CD4-positive, CD25-positive, alpha-beta regulatory T cell (primary cell): Measurements from ENCODE around the gene ABCC1. TPM values are rescaled to one million over a fixed set of nuclear protein-coding genes. Genes with fewer than 3 reads are reported as not detected.

Experiments
- ATAC-seq, 2 donors: fragments of 150-1000 bp; cut with Tn5 transposase; one replicate each; pipeline ENCODE4 v1.10.0; 2021; ENCODE audit warnings: low read depth in 2 of 2, moderate number of reproducible peaks in 2 of 2, moderate library complexity in 1 of 2
- DNase-seq, 3 donors: peaks; one replicate each; pipeline versions ENCODE4 v3.0.0 to v3.0.0-alpha.2; 2012 to 2022; ENCODE audit warnings: mixed read lengths in 1 of 3
- H3K27ac ChIP-seq: one replicate; pipeline ENCODE4 v1.7.0; 2013; ENCODE audit warnings: mild to moderate bottlenecking, low read length; ENCODE audit not compliant: insufficient read depth, poor library complexity, severe bottlenecking
- H3K27me3 ChIP-seq: one replicate; pipeline ENCODE4 v1.7.0; 2013; ENCODE audit warnings: low read length; ENCODE audit not compliant: control insufficient read depth, insufficient read depth
- H3K36me3 ChIP-seq: one replicate; pipeline ENCODE4 v1.7.0; 2013; ENCODE audit warnings: mild to moderate bottlenecking, low read length, moderate library complexity; ENCODE audit not compliant: control insufficient read depth, insufficient read depth
- H3K4me1 ChIP-seq: 2 replicates; pipeline ENCODE4 v1.7.0; 2013; ENCODE audit warnings: mild to moderate bottlenecking, low read length; ENCODE audit not compliant: insufficient read depth, control insufficient read depth, poor library complexity, severe bottlenecking
- H3K4me3 ChIP-seq: one replicate; pipeline ENCODE4 v1.7.0; 2013; ENCODE audit warnings: low read depth, mild to moderate bottlenecking, low read length, moderate library complexity
- H3K9me3 ChIP-seq, 2 experiments: 1 replicate in 1 of 2; 2 replicates in 1 of 2; pipeline ENCODE4 v1.7.0; 2013; ENCODE audit warnings: low read length in 2 of 2, mild to moderate bottlenecking in 1 of 2, moderate library complexity in 1 of 2; ENCODE audit not compliant: control insufficient read depth in 2 of 2
- H3K27ac Mint-ChIP-seq, 3 donors: one replicate each; pipeline ENCODE4 v1.8.0; 2020 to 2022; ENCODE audit warnings: mild to moderate bottlenecking in 3 of 3, mixed read lengths in 3 of 3, moderate library complexity in 2 of 3
- H3K27me3 Mint-ChIP-seq: one replicate; pipeline ENCODE4 v1.8.0; 2022; ENCODE audit warnings: mild to moderate bottlenecking, mixed read lengths
- H3K36me3 Mint-ChIP-seq: one replicate; pipeline ENCODE4 v1.8.0; 2020; ENCODE audit warnings: mixed read lengths
- H3K4me1 Mint-ChIP-seq, 4 donors: one replicate each; pipeline ENCODE4 v1.8.0; 2020 to 2022; ENCODE audit warnings: mixed read lengths in 4 of 4, mild to moderate bottlenecking in 1 of 4
- H3K4me3 Mint-ChIP-seq, 4 donors: one replicate each; pipeline ENCODE4 v1.8.0; 2020 to 2022; ENCODE audit warnings: mild to moderate bottlenecking in 4 of 4, mixed read lengths in 4 of 4, moderate library complexity in 3 of 4
- H3K9me3 Mint-ChIP-seq, 7 donors: one replicate each; pipeline ENCODE4 v1.8.0; 2020 to 2022; ENCODE audit warnings: mixed read lengths in 7 of 7, mild to moderate bottlenecking in 3 of 7, moderate library complexity in 2 of 7
- polyA plus RNA-seq, 4 donors: library from polyadenylated mRNA; unstranded; fragments of 300-500 nt; fragmentation: Illumina TruSeq; gene quantifications; one replicate each; pipeline ENCODE4 v1.2.3, GENCODE V29; 2021
- total RNA-seq: library from RNA; stranded (reverse); gene quantifications from one replicate; pipeline ENCODE4 v1.2.3, GENCODE V29; 2022

ABCC1 gene
- total and polyA plus RNA-seq, 5 donors from 2014 or later = 6.9 to 103 (median 8.7) TPM

DNA sequence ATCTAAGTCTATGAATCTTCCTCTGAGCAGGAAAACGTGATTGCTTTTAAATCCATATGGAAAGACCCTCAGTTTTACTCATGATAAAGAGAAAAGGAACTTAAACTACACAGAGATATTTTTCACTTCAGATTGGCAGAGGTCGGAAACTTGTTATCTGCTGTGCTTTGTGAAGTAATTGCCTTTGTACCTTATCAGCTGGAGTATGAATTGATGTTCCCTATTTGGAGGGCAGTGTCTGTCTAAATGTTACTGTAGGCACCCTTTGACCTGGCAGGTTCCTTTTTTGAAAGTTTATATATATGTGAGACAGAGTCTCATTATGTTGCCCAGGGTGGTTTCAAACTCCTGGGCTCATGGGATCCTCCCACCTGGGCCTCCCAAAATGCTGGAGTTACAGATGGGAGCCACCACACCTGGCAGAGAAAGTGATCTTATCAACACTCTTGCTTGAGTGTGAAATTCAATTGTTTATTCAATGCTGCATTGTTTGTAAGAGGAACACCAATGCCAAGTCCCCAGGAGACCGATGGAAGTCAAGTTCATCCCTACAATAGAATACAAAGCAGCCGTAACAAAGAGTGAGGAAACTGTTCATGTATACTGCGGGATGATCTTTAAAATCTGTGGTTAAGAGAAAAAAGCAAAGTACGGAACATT lies 52.3 kb downstream of the ABCC1 start:
- H3K27ac ChIP-seq = no peak overlapping the region
- H3K4me3 ChIP-seq = no peak overlapping the region
- H3K36me3 ChIP-seq = peaks cover 1% of the 10 kb centered on the region
- Mint-ChIP-seq H3K9me3 (peaks cover 0 to 2% (median 0%) of the 10 kb centered on the region in 7 donors), H3K36me3 (peaks cover 22% of the 10 kb centered on the region), H3K4me3 (no peak overlapping the region), H3K4me1 (peaks cover 5 to 51% (median 33%) of the 10 kb centered on the region in 4 donors), H3K27me3 (no peaks in the 10 kb centered on the region), H3K27ac (peak overlapping the region in 1 of 3 donors; percentile 65)
- no peak for ATAC-seq
- no peaks in the 10 kb centered on the region for H3K27me3 ChIP-seq
- H3K9me3 ChIP-seq = no peaks in the 10 kb centered on the region
- no peak for DNase-seq
- H3K4me1 ChIP-seq = peaks cover 14% of the 10 kb centered on the region

DNA sequence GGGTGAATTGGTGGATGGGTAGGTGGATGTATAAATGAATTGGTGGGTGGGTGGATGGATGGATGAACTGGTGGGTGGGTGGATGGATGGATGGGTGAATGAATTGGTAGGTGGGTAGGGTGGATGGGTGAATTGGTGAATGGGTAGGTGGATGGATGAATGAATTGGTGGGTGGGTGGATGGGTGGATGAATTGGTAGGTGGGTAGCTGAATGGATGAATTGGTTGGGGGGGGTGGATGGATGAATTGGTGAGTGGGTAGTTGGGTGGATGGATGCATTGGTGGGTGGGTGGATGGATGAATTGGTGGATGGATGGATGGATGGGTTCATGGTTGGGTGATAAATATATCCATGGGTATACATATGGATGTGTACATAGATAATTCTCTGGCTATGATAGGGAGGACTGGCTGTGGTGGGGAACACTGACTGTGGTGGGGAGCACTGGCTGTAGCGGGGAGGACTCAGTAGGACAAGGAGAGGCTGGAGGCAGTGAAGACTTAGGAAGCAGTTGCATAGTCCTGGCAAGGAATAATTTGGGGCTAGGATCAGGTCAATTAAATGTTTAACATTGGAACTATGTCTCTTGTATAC lies 54.4 kb downstream of the ABCC1 start:
- H3K4me3 ChIP-seq = no peak overlapping the region
- ATAC-seq = no peak
- no peak overlapping the region for H3K4me3 Mint-ChIP-seq
- no peak overlapping the region for H3K27ac ChIP-seq
- H3K9me3 Mint-ChIP-seq = peaks cover 0 to 3% (median 0%) of the 10 kb centered on the region in 7 donors
- H3K36me3 ChIP-seq = peaks cover 5% of the 10 kb centered on the region
- peaks cover 8% of the 10 kb centered on the region for H3K4me1 ChIP-seq
- peak overlapping the region in 2 of 3 donors; percentile 14 to 27 for H3K27ac Mint-ChIP-seq
- no peak for DNase-seq
- peaks cover under 1 to 50% (median 38%) of the 10 kb centered on the region in 4 donors for H3K4me1 Mint-ChIP-seq
- no peaks in the 10 kb centered on the region for H3K27me3 Mint-ChIP-seq
- H3K27me3 ChIP-seq = no peaks in the 10 kb centered on the region
- no peaks in the 10 kb centered on the region for H3K9me3 ChIP-seq
- H3K36me3 Mint-ChIP-seq = peaks cover 26% of the 10 kb centered on the region

- Histone ChIP-seq H3K27ac (no peak overlapping the region), H3K27me3 (no peaks in the 10 kb centered on the region), H3K4me3 (no peak overlapping the region), H3K4me1 (peaks cover 8% of the 10 kb centered on the region), H3K36me3 (peaks cover 10% of the 10 kb centered on the region), H3K9me3 (no peaks in the 10 kb centered on the region)
- Mint-ChIP-seq H3K27ac (peak overlapping the region in 2 of 3 donors; percentile 14 to 27), H3K36me3 (peaks cover 30% of the 10 kb centered on the region), H3K9me3 (peaks cover 0 to 3% (median 0%) of the 10 kb centered on the region in 7 donors), H3K4me3 (no peak overlapping the region), H3K27me3 (no peaks in the 10 kb centered on the region), H3K4me1 (peaks cover 0 to 53% (median 39%) of the 10 kb centered on the region in 4 donors)
- DNase-seq = no peak
- ATAC-seq = no peak
Measured at GRCh38 chr16:16004314-16004749, 54.9 kb downstream of the ABCC1 start.

DNA sequence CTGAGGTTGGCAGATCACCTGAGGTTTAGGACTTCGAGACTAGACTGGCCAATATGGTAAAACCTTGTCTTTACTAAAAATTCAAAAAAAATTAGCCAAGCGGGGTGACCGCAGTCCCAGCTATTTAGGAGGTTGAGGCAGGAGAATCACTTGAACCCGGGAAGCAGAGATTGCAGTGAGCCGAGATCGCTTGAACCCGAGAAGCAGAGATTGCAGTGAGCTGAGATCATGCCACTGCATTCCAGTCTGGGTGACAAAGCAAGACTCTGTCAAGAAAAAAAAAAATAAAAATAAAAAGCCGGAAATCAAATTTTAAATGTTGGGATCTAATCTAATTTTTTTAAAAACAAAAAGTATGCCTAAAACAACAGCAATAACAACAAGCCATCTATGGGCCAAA lies 56.3 kb downstream of the ABCC1 start:
- Mint-ChIP-seq H3K9me3 (peaks cover 0 to 3% (median 0%) of the 10 kb centered on the region in 7 donors), H3K36me3 (peaks cover 40% of the 10 kb centered on the region), H3K4me1 (peaks cover 0 to 52% (median 42%) of the 10 kb centered on the region in 4 donors)

GRCh38 chr16:16006650-16007049 lies 57.2 kb downstream of the ABCC1 start:
- H3K9me3 ChIP-seq = no peaks in the 10 kb centered on the region
- peaks cover 35% of the 10 kb centered on the region for H3K36me3 Mint-ChIP-seq
- no peaks in the 10 kb centered on the region for H3K27me3 ChIP-seq
- peaks cover 8% of the 10 kb centered on the region for H3K4me1 ChIP-seq
- H3K4me3 ChIP-seq = no peak overlapping the region
- DNase-seq (no peak), ATAC-seq (no peak)
- peaks cover 0 to 3% (median 0%) of the 10 kb centered on the region in 7 donors for H3K9me3 Mint-ChIP-seq
- H3K27ac ChIP-seq = no peak overlapping the region
- peaks cover 29% of the 10 kb centered on the region for H3K36me3 ChIP-seq
- no peaks in the 10 kb centered on the region for H3K27me3 Mint-ChIP-seq
- H3K4me3 Mint-ChIP-seq = no peak overlapping the region
- peak overlapping the region in 2 of 3 donors; percentile 83 to 90 for H3K27ac Mint-ChIP-seq
- peaks cover 0 to 47% (median 35%) of the 10 kb centered on the region in 4 donors for H3K4me1 Mint-ChIP-seq

More for the DNA sequence above, 56.3 kb downstream of the ABCC1 start:
- Histone ChIP-seq H3K4me1 (peaks cover 8% of the 10 kb centered on the region), H3K36me3 (peaks cover 24% of the 10 kb centered on the region), H3K27ac (no peak overlapping the region), H3K27me3 (no peaks in the 10 kb centered on the region), H3K4me3 (no peak overlapping the region), H3K9me3 (no peaks in the 10 kb centered on the region)
- no peak overlapping the region for H3K27ac Mint-ChIP-seq
- DNase-seq = no peak
- H3K27me3 Mint-ChIP-seq = no peaks in the 10 kb centered on the region
- H3K4me3 Mint-ChIP-seq = no peak overlapping the region
- no peak for ATAC-seq

GRCh38 chr16:16007743-16008111 lies 58.3 kb downstream of the ABCC1 start:
- no peak for ATAC-seq
- Histone ChIP-seq H3K9me3 (no peaks in the 10 kb centered on the region), H3K27ac (peak overlapping the region; percentile 24), H3K36me3 (peaks cover 36% of the 10 kb centered on the region), H3K4me3 (no peak overlapping the region), H3K27me3 (no peaks in the 10 kb centered on the region), H3K4me1 (peaks cover 8% of the 10 kb centered on the region)
- peaks cover 0 to 43% (median 31%) of the 10 kb centered on the region in 4 donors for H3K4me1 Mint-ChIP-seq
- H3K9me3 Mint-ChIP-seq = peaks cover 0 to 3% (median 0%) of the 10 kb centered on the region in 7 donors
- DNase-seq = peak in 1 of 3 donors; percentile 48
- no peaks in the 10 kb centered on the region for H3K27me3 Mint-ChIP-seq
- peaks cover 30% of the 10 kb centered on the region for H3K36me3 Mint-ChIP-seq
- H3K27ac Mint-ChIP-seq = peak overlapping the region; percentile 83 to 98 (median 92)
- peak overlapping the region in 2 of 4 donors; percentile 51 to 75 for H3K4me3 Mint-ChIP-seq

- H3K27ac Mint-ChIP-seq = peak overlapping the region; percentile 24 to 73 (median 41)
- DNase-seq (no peak), ATAC-seq (no peak)
- peak overlapping the region in 1 of 4 donors; percentile 14 for H3K4me3 Mint-ChIP-seq
- Histone ChIP-seq H3K36me3 (peaks cover 40% of the 10 kb centered on the region), H3K27ac (no peak overlapping the region), H3K4me3 (no peak overlapping the region), H3K9me3 (no peaks in the 10 kb centered on the region), H3K27me3 (no peaks in the 10 kb centered on the region), H3K4me1 (peaks cover 8% of the 10 kb centered on the region)
- peaks cover 0 to 43% (median 31%) of the 10 kb centered on the region in 4 donors for H3K4me1 Mint-ChIP-seq
- H3K9me3 Mint-ChIP-seq = peaks cover 0 to 2% (median 0%) of the 10 kb centered on the region in 7 donors
- no peaks in the 10 kb centered on the region for H3K27me3 Mint-ChIP-seq
- H3K36me3 Mint-ChIP-seq = peaks cover 31% of the 10 kb centered on the region
Measured at GRCh38 chr16:16008666-16009065, 59.2 kb downstream of the ABCC1 start.
